ACC112 (cell line): ENCODE results near the gene FBXL15.
A peak's percentile ranks its signal among the peaks of the same experiment; 100 is the strongest.

Experiments
- H2AFZ ChIP-seq: fragments of 200-600 bp; sonication (generic); one replicate; pipeline ENCODE4 v1.6.0; 2017; ENCODE audit warnings: antibody characterized with exemption, low read length; ENCODE audit not compliant: unreplicated experiment
- H3K27ac ChIP-seq: fragments of 200-600 bp; sonication (generic); 2 replicates; pipeline ENCODE4 v1.5.1; 2014; ENCODE audit warnings: low read depth, mild to moderate bottlenecking, antibody characterized with exemption, low read length, moderate library complexity
- H3K27me3 ChIP-seq: fragments of 200-600 bp; sonication (generic); 2 replicates; pipeline ENCODE4 v1.6.1; 2014; ENCODE audit warnings: mild to moderate bottlenecking, antibody characterized with exemption, low read length, moderate library complexity, mixed read lengths; ENCODE audit not compliant: insufficient read depth
- H3K36me3 ChIP-seq: fragments of 200-600 bp; sonication (generic); 2 replicates; pipeline ENCODE4 v1.6.1; 2016; ENCODE audit warnings: mild to moderate bottlenecking, antibody characterized with exemption, low read length, moderate library complexity, mixed read lengths; ENCODE audit not compliant: insufficient read depth
- H3K4me1 ChIP-seq: fragments of 200-600 bp; sonication (generic); one replicate; pipeline ENCODE4 v1.6.1; 2016; ENCODE audit warnings: low read length, mixed read lengths; ENCODE audit not compliant: insufficient read depth, unreplicated experiment, control insufficient read depth
- H3K4me3 ChIP-seq: fragments of 200-600 bp; sonication (generic); 2 replicates; pipeline ENCODE4 v1.5.1; 2014; ENCODE audit warnings: mild to moderate bottlenecking, low read depth, low read length
- H3K79me2 ChIP-seq: fragments of 200-600 bp; sonication (generic); one replicate; pipeline ENCODE4 v1.6.0; 2016; ENCODE audit warnings: low read length; ENCODE audit not compliant: control insufficient read depth, unreplicated experiment, insufficient read depth

Gene FBXL15

DNA sequence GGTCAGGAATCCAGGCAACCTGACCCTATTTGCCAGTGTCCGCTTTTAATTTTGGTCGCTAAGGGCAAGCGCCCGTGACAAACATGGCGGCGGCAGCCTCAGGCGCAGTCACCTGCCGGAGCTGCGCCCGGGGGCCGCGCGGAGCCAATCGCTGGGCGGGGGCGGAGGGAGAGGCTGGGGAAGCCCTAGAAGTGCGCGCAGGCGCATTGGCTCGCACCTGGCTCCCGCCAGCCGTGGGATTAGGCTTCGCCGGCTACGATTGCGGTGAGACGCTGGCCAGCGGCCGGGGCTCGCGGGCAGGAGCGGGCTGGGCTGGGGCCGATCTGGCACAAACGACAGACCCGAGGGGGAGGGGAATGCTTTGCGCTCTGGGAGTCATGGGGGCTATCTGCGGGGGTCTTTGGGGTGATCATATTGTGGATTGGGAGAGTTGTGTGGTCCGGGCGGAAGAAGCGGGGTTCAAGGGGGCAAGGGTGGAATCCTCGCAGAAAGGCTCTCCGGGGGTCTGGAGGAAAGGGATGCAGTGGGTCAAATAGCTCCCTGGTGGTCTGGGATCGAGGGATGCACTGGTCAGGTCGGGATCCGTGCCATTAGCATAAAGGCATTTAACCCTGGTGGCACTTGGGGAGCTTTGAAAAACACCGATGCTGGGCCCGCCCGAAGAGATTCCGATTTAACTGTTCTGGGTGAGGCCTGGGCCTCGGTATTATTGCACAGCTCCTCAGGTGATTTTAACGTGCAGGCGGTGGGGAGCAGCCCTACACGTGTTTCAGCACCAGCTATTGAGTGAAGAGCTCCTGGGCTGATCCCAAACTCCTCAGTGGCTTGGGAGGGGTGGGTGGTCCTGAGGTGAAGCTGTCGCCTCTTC lies 40.8 kb downstream of the FBXL15 start:
- peak overlapping the region; percentile 72 for H2AFZ ChIP-seq
- no peaks in the 10 kb centered on the region for H3K79me2 ChIP-seq
- peak overlapping the region; percentile 70 for H3K4me3 ChIP-seq
- no peaks in the 10 kb centered on the region for H3K36me3 ChIP-seq
- H3K4me1 ChIP-seq: peaks cover under 1% of the 10 kb centered on the region
- no peaks in the 10 kb centered on the region for H3K27me3 ChIP-seq
- H3K27ac ChIP-seq: no peak overlapping the region

DNA sequence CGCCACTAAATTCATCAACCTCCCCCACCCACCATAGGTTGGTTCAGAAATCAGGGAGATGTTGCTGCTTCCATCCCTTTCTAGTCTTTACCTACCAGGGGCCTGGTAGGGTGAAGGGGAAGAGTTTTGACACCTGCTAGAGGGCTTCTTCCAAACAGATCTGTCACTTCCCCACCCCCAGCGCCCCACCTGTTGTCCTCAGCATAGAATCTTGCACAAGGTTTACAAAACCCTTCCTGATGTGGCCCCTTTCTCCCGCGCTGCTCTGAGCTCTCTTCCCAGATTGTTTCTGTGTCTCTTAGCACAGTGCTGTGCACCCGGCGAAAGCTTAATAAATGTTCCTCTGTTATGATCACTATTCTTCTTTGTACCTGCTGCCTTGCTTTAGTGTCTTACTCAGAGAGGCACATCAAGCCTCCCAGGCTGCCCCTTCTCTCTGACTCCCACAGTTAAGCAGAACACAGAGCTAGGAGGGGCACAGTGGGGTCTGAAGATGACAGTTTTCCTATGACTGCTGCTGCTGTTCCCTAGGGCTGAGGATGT lies 41.9 kb downstream of the FBXL15 start:
- no peak overlapping the region for H2AFZ ChIP-seq
- no peaks in the 10 kb centered on the region for H3K36me3 ChIP-seq

DNA sequence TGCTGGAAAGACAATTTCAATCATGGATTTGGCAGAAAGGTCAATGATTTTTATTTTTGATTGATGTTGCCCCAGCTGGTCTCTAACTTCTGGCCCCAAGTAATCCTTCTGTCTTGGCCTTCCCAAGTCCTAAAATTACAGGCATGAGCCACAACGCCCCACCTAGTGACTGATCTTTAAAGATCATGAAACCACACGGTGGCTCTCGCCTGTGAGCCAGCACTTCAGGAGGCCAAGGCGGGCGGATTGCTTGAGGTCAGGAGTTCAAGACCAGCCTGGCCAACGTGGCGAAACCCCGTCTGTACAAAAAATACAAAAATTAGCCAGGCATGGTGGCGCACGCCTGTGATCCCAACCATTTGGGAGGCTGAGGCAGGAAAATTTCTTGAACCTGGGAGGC lies 43.3 kb downstream of the FBXL15 start:
- no peaks in the 10 kb centered on the region for H3K36me3 ChIP-seq
- no peak overlapping the region for H2AFZ ChIP-seq
- peaks cover 11% of the 10 kb centered on the region for H3K4me1 ChIP-seq
- H3K79me2 ChIP-seq: no peaks in the 10 kb centered on the region
- H3K27me3 ChIP-seq: no peaks in the 10 kb centered on the region
- H3K4me3 ChIP-seq: no peak overlapping the region
- no peak overlapping the region for H3K27ac ChIP-seq

More for the DNA sequence above, 41.9 kb downstream of the FBXL15 start:
- Histone ChIP-seq H3K4me3 (no peak overlapping the region), H3K79me2 (no peaks in the 10 kb centered on the region), H3K27me3 (no peaks in the 10 kb centered on the region), H3K4me1 (no peaks in the 10 kb centered on the region), H3K27ac (no peak overlapping the region)

DNA sequence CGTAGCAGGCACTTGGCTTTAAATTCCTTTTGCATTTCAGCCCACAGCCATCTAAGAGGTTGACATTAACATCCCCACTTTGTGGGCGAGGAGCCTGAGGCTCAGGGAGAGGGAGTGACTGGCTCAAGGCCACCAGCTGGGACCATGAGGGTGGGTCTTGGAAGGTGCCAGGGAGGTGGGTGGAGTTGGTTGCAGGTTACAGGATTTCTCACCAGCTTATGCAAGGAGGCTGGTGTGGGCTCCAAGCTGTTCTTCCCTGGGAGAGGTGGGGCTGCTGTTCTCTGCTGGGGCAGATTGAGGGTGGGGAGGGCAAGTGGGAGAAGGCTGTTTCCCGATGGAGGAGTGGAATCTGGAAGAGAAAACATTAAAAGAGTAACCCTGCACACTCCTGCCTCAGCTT lies 44.8 kb downstream of the FBXL15 start:
- peaks cover 13% of the 10 kb centered on the region for H3K4me1 ChIP-seq
- H2AFZ ChIP-seq: no peak overlapping the region
- H3K27me3 ChIP-seq: no peaks in the 10 kb centered on the region
- no peaks in the 10 kb centered on the region for H3K36me3 ChIP-seq
- H3K79me2 ChIP-seq: no peaks in the 10 kb centered on the region
- H3K27ac ChIP-seq: no peak overlapping the region
- no peak overlapping the region for H3K4me3 ChIP-seq

DNA sequence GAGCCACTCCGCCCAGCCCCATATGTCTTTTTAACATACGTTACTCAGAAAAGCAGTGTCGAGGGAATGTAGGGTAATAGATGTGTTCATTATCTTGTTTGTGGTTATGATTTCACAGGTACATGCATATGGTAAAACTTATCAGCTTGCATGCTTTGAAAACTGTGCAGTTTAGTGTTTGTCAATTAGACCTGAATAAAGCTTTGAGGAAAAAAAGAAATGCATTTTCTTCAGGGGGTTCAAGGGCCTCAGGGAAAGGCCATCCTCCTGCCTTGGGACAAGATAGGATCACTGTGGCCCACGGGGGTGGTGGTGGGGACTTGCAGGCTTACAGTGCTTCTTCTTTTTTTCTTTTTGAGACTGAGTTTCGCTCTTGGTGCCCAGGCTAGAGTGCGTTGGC lies 46.7 kb downstream of the FBXL15 start:
- Histone ChIP-seq H3K79me2 (no peaks in the 10 kb centered on the region), H2AFZ (no peak overlapping the region), H3K27me3 (no peaks in the 10 kb centered on the region), H3K4me1 (peaks cover 13% of the 10 kb centered on the region), H3K27ac (no peak overlapping the region), H3K36me3 (no peaks in the 10 kb centered on the region), H3K4me3 (no peak overlapping the region)

DNA sequence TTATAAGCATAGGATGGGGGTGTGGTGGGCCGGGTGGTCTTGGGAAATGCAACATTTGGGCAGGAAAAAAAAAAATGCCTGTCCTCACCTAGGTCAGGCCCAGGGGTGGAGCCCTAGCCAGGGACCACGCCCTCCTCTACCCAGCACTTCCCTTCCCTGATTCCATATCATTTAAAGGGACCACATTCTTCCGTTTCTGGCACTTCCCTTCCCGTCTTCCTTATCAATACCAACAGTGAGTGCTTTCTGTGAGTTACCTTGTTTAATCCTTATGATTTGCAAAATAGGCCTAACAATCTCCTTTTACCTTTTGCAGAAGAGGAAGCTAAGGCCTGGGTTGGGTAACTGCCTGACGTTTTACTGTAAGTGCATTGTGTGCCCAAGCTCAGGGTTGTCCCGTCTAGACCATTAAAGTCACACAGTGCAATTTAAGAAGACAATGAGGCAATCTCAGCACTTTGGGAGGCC lies 47.4 kb downstream of the FBXL15 start:
- no peaks in the 10 kb centered on the region for H3K36me3 ChIP-seq
- H3K4me3 ChIP-seq: no peak overlapping the region
- no peaks in the 10 kb centered on the region for H3K27me3 ChIP-seq
- H2AFZ ChIP-seq: no peak overlapping the region
- no peaks in the 10 kb centered on the region for H3K79me2 ChIP-seq
- peaks cover 13% of the 10 kb centered on the region for H3K4me1 ChIP-seq
- H3K27ac ChIP-seq: no peak overlapping the region

DNA sequence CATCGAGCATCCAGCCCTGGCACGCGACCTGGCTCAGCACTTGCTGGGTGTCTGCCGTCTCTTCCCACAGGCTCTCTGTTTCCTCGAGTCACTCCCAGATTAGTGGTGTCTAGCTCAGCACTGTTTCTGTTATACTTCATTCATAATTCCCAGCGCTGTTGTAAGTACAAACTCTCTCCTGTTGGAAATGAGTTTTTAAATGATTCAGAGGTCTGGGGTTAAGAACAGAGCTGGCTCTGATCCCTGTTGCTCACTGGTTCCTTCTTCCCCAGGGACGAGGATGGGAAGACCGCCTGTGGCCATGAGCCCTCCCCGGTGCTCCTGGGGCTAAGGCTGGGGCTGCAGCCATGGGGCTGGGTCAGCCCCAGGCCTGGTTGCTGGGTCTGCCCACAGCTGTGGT lies 48.0 kb downstream of the FBXL15 start:
- no peak overlapping the region for H3K4me3 ChIP-seq
- H3K27ac ChIP-seq: peak overlapping the region; percentile 22; the same call in 1 of the 2 replicates
- no peaks in the 10 kb centered on the region for H3K27me3 ChIP-seq
- no peaks in the 10 kb centered on the region for H3K79me2 ChIP-seq
- H2AFZ ChIP-seq: peak overlapping the region; percentile 9
- H3K36me3 ChIP-seq: no peaks in the 10 kb centered on the region
- H3K4me1 ChIP-seq: peaks cover 13% of the 10 kb centered on the region

DNA sequence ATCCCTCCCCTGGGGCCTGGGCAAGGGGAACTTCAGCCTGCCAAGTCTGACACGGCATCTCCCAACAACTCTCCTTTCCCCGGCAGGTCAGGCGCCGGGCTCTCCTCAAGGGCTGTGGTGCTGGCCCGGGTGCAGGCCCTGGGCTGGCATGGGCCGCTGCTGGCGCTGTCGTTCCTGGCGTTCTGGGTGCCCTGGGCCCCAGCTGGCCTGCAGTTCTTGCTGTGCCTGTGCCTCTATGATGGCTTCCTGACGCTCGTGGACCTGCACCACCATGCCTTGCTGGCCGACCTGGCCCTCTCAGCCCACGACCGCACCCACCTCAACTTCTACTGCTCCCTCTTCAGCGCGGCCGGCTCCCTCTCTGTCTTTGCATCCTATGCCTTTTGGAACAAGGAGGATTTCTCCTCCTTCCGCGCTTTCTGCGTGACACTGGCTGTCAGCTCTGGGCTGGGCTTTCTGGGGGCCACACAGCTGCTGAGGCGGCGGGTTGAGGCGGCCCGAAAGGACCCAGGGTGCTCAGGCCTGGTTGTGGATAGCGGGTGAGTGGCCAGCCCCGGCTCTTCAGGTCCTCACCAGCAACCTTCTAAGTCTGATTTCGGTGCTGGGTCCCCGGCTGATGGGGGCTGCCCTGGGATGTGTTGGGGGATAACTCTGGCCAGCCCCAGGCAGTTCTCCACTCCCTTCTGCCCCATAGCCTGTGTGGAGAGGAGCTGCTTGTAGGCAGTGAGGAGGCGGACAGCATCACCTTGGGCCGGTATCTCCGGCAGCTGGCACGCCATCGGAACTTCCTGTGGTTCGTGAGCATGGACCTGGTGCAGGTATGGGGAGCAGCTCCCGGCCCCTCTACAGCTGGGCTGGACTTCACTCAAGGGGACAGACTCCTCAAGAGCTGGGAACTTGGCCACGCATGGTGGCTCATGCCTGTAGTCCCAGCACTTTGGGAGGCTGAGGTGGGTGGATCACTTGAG lies 50.2 kb downstream of the FBXL15 start:
- Histone ChIP-seq H2AFZ (no peak overlapping the region), H3K4me1 (peaks cover 13% of the 10 kb centered on the region), H3K27me3 (no peaks in the 10 kb centered on the region), H3K27ac (no peak overlapping the region), H3K79me2 (no peaks in the 10 kb centered on the region), H3K4me3 (no peak overlapping the region), H3K36me3 (no peaks in the 10 kb centered on the region)
